Activated effector memory CD4-positive, alpha-beta T cell treated with anti-CD3 and anti-CD28 coated beads, Interleukin-2, amount 50 U/mL, for 16 hours (primary cell): ENCODE results near the gene STYXL2.

Experiments
- DNase-seq: peaks from one replicate; pipeline ENCODE4 v3.0.0-alpha.2; 2020

Gene STYXL2

DNA sequence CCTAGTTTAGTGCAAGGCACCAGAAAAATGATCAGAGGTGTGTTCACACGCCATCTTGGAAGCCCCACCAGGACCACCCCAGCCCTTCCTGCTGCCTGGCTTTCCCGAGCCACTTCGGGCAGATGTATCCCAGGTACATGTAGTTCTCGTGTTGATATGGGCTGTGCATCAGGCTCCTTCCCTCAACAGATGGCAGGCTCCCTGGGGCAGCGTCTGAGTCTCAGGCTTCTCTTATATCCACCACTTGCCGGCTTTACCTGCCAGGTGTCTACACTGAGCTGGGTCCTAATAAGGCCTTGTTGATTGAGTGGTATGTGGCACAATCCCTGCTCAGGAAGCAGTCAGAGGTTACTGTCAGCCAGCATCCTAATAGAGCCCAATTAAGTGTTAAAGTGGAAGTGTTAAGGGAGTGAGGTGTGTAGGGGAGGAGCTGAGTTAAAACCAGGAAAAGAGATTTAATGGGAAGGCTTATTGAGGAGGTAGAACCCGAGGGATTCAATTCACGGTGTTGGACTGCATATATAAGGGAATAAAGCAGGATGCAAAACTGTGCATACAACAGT is 12.2 kb upstream of the STYXL2 start:
- DNase-seq: no peak

DNA sequence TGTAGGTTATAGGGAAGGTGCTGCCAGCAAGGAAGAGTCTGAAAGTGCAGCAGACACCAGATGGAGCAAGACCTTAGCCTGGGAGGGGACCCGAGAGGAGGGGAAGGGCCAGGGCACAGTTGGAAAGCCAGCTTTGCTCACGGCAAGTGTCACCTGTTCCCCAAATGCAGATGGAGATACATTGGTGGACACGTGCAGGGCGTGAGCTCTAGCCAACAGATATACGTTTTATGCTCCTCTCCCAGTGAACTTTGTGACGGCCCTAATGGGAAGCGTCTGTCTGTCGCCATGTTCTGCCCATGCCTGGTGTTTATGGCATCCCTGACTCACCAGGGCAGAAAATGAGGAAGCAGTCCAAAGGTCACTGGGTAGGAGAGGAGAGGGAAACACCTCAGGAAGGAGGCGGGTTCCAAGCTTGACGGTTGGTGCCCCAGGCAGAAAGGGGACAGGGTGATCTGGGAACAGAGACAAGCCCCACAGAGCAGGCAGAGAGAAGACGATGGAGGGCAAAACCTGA is 11.3 kb upstream of the STYXL2 start:
- no peak for DNase-seq

DNA sequence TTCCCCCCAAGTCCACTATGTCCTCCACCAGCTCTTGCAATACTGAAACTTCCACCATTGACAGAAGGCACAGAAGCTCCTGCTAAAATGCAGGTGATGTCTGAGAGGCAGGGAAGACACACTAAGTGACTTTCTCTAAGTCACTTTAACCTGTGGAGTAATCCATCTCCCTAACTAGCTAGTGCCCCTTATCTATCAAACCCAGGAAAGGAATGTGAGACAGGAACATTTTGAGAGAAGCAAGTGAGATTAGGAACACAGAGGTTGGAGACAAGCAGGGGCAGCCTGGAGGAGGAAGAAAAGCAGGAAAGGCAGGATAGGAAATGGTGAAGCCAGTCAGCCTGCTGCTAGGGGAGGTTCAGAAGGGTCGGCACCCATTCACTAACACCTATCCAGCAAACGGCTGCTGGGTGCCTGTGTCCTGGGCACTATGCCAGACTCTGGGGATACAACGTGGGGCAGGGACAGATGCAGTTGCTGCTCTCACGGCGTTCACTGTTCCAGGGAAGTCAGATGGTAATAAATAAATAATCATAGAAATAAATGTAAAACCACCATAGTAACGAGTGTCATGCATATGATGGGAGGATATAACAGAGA is 10.7 kb upstream of the STYXL2 start:
- no peak for DNase-seq

DNA sequence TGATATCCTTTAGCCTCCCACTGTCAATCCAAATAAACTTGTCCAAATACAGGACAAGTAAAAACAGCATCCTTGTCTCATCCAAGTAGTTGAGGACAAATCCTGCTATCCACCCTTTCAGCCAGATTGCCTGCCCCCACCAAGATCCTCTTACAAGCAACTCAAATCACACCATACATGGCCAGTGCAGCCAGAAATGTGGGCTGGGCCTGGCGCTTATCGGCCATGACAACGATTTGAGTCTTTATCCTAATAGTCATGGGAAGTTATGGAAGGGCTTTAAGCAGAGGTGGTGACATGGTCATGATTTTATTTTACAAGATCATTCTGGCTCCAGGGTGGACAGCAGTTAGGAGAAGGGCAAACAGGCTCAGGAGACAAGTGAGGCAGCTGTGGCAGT is 10.0 kb upstream of the STYXL2 start:
- no peak for DNase-seq

DNA sequence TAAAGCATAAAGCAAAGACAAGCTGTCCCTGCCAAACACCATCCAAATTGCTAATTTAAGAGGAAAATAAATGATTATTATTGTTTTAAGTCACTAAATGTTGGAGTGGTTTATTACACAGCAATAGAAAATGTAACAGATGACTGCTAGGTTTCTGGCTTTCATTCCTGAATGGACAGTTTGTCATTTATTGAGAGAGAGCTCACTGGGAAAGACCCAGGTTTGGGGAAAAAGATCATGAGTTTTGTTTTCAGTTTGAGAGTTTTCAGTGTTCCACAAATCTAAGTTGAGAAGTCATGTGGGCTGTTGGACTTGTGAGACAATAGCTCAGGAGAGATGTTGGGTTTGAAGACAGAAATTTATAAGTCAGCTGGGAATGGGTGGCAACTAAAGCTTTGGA is 9.1 kb upstream of the STYXL2 start:
- no peak for DNase-seq

DNA sequence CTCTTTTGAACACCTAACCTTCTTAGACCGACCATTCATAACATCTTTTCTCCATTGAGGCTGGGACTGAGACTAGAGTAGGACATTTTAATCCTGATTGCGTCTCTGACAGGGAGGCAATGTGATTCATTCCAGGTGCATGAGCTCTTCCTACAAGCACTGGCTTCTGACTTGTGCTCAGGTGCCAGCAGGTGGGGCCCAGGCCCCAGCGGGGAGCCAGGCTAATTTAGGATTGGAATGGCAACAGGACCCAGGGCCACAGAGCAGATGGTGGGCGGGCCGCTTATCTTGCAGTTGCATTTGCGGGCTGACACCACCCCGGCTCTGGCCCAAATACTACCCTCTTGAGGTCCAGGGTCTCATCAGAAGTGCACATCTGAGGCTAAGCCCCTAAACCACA is 7.8 kb upstream of the STYXL2 start:
- no peak for DNase-seq

DNA sequence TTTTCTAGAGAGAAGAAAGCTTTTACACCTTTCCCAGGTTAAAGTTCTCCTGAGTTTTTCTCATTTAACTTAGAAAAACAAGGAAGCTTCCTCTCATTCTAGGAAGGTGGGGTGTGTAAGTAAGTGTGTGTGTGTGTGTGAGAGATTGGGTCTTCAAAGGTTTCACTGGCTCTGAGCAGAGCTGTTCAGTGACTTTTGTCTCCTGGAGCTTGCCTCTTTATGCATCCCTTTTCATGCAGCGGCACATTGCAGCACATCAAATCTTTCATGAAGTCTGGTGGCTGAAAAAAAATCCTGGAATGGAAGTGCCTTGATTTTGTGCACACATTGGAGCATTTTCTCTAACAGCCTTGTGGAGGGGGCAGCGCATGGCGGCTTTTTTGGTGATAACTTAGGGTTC is 7.1 kb upstream of the STYXL2 start:
- DNase-seq: no peak

DNA sequence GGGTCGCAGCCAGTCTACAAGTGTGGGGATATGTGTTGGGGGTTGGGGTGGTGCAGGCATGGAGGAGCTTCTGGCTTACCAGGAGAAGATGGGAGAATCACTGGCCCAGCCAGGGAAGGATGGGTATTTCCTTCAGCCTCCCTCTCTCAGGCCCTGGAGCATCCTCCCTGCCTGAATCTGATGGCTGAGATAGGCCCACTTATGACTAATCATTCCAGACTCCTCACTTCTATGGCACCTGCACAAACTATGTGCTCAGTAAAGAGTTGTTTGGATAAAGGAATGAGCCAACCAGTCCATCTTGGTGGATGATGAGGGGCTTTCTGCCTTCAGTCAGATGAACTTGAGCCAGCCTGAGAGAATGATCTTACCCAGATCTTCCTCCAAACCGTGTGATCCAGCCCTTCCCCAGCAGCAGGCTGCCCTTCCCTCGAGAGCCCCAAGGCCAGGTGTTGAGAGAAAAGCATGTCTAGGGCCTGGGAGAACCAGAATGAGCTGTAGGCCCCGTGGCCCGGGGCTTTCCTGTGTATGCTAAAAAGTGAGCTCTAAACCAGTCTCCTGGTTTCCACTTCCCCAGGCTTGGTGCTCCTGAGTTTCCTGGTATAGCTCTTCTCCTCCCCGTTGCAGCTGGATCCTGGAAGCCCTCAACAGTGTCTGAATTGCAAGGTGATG is 5.0 kb upstream of the STYXL2 start:
- DNase-seq: no peak

DNA sequence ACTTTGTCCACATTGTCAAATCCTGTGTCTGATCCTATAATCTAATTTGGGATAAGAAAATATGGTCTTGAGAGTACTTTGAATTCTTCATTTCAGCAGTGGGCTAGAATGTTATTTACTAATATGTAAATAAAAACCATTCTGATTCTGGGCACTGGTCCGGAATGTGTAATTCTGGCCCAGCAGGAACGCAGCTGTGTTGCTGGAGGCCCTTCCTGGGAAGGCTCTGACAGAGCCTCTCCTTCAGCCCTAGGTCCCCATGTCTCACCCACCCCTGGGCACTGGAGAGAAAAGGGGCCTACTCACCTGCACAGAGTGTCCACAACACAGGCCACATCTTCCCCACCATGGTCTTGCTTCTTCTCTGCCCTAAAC is 3.9 kb upstream of the STYXL2 start:
- DNase-seq: no peak

DNA sequence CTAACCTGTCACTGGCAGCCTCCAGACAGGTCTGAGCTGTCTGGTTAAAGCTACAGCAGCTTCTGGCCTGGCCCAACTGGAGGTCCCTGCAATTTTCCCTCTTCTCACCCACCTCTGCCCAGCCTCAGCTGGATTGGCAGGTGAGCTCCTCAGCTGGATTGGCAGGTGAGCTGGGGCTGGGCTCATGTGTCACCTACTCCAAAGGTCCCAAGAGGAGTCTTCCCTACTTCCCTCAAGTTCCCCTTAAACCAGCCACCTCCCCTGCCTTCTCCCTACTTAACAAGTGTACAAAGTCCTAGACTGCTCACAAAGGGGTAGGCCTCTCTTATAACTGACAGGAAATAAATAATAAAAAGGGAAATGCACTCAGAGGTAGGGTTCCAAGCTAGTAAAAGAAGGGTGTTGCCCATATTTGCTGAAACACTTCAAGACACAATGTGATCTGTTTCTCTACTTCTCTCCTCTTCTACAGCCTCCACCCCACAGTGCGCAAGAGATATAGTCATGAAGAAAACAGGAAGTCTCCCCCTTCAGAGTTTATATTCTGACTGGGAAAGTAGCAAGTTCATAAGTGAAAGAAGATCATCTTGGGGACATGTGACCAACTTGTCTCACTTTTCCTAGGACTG is 3.4 kb upstream of the STYXL2 start, which contains the start of gene GPA33:
TSS of gene GPA33 (minus strand) at position 64 of the 629 bp plus-strand sequence. CDS start 90 bp downstream, outside the sequence.
- DNase-seq: no peak

DNA sequence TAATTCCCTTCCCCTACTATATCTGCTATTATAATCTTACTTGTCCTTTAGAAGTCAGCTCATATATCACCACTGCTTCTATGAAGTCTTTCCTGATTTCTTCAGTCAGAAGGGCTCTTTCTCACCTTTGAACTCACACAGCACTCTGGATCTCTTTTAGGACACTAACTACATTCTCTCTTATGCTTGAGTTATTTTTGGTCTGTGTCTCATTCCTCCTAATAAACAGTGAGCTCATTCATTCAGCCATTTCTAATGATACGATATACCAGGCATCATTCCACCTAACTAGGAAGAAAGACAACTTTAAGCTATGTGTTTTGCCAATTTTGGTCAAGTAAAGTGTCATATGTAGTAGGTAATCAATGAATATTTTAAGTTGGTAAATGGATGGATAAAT is 1.2 kb upstream of the STYXL2 start:
- no peak for DNase-seq

DNA sequence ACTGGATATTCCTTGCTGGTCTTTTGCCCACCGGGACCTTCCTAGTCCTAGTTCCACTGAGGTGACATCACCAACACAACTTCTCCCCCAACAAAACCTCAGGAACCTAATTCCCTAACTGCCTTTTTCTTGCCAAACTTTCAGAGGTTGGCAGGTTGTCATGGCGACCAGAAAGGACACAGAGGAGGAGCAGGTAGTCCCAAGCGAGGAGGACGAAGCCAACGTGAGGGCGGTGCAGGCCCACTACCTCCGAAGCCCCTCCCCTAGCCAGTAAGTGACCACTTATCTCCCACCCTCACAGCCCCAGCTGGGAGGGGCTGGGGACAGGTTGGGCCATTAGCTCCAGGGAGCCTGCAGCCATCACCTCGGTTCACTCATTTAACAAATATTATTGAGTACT is 815 bp downstream of the STYXL2 start:
- DNase-seq: no peak

DNA sequence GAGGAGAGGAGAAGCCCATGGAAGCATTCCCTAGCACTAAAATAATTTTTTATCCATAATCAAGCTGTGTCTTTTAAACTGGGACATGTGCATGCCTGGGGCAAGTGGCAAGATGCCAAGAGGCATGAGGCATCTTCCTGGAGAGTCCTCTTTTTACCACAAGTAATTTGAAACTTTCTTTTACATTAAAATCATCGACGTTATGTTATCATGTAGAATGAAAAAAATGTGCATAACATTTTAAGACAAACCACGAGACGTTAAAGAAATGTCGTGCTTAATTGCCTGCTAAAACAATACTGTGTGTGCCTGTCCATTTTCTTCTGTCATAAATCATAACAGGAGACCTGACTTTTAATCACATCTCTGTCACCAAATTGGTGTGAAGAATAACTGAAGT is 1.5 kb downstream of the STYXL2 start:
- no peak for DNase-seq

DNA sequence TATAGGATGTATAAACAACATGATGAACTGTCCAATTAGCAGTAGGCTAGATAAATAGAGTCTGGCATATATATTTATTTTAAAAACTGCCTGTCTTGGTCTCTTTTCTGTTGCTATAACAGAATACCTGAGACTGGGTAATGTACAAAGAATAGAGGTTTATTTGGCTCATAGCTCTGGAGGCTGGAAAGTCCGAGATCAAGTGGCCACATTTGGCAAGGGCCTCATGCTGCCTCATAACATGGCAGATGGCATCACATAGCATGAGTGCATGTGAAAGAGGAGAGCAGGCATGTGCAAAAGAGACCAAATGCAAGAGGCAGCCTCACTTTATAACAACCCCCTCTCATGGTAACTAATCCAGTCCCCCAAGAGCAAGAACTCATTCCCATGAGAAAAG is 6.0 kb downstream of the STYXL2 start:
- no peak for DNase-seq

DNA sequence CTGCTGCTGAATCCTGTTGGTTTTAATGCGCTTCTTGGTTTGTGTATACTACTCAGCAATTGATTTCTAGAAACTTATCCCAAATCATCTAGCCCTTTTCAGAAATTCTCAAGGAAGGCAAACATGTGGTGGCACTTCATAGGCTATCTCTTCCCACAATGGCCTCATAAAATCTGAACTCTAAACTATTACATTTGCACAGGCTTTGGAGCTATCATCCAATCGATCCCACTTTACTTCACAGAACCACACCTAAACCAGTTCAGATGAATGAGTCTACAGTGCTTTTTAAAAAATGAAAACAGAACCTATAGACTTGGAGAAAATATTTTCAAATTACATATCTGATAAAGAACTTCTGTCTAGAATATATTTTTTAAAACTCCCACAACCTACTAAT is 6.9 kb downstream of the STYXL2 start:
- DNase-seq: no peak

DNA sequence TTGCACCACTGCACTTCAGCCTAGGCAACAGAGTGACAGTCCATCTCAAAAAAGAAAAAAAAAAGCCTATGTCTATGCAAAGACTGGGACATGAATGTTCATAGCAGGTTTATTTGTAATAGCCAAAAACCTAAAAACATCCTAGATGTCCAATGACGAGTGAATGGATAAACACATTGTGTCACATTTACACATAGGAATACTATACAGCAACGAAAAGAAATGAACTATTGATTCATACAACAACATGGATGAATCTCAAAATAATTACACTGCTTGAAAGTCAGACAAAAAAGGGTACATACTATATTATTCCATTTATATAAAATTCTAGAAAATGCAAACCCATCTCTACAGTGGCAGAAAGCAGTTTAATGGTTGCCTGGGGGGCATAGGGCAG is 7.9 kb downstream of the STYXL2 start:
- no peak for DNase-seq

DNA sequence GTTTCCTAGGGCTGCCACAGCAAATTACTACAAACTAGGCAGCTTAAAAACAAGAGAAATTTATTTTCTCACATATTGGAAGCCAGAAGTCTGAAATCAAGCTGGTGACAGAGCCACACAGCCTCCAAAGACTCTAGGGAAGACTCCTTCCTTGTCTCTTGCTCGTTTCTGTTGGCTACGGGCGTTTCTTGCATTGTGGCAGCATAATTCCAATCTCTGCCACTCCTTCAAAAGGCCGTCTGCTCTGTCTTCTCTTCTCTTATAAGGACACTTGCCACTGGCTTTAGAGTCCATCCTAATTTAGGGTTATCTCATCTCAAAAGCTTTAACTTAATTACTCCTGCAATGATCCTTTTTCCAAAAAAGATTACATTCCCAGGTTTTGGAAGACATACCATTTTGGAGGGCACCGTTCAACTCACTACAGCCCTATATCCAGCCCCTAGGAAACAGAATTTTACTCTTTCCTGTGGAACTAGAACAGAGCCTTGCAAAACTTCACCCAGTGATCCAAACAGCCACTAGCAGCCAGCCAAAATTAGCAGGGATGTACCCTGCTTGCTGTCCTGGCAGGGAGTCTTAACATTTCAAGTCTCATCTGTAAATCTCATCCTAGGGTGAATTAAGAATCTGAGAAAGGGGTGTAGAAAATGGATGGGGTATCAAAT is 9.2 kb downstream of the STYXL2 start:
- no peak for DNase-seq

DNA sequence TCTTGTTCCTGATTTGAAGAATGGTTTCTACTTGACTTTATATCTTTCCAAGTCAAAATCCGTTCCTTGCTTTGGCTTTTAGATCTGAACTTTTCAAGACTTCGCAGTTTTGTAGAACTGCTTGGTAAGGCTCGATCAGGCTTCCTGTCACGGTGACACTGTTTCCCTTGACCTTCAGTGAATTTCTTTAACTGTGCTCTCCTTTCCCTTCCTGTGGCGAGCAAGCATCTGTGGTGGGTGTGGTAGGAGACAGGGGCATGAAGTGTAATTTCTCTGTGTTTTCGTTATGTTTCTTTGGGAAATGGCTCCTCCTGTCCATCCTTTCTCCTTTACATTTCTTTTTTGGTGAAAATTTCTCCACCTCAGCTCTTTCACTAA is 10.4 kb downstream of the STYXL2 start:
- no peak for DNase-seq

DNA sequence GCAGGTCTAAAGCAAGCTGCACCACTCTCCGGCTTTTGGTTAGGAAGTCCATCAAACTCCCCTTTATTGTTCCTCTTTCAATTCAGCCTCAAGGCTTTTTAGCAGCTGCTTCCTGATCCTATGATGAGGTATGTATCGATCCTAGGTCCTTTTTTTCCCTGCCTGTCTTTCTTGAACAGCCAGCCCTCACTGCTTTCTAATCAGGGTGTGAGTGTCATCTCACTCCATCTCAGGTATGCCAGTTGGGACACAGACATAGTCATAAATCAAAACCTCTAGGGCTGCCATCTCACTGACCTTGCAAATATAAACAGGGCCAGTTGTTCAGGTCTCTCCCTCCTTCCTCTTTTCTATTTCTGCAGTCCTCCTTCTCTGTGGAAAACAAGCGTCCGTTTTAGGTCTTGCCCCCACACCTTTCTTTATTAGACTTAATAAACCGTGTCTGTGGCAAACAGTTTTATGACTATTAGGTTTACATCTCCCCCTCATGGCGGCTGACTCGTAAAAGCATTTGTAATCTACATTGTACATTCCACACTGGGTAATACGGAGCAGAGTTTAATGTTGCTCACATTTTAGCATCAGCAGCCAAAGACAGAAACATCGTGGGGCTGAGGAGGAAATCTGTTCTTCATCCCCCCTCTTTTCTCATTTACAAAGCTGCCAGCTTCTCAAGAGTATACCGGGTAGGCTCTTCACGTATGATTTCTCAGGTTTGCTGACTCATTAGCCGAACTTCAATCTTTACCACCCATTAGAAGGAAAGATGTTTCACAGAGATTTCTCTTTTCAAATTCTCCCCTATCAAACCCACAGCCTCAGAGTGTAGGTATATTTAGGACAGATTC is 11.6 kb downstream of the STYXL2 start:
- DNase-seq: no peak

DNA sequence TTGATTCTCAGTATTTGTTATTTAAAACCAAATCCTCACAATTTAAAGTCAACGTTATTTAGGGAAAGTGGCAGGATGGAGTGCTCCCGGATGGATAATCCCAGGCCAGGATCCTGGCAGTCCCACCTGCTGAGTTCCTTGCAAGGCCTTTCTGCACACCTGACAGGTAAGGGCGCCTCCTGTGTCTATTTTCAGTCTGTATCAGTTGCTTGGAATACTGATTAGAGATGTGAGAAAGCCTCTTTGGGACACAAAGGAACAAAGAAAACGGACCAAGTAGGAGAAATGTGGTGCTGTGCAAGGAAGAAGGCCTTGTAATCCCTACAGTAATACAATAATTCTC is 12.2 kb downstream of the STYXL2 start:
- no peak for DNase-seq

DNA sequence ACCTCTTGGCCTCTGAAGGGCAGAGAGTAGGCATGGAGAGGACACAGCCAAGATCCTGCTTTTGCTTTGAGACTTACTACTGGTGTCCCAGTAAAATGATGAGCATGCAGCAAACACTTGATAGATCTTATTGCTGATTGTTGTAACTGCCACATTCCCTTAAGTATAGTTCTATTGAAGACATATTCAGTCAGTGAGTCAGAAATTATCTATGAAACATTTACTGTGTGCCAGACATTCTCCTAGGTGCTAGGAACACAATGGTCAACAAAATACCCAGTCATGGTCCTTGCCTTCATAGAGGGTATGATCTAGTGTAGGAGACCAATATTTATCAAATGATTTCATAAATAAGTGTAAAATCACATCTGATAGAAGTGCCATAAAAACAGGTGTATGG is 13.6 kb downstream of the STYXL2 start:
- no peak for DNase-seq

DNA sequence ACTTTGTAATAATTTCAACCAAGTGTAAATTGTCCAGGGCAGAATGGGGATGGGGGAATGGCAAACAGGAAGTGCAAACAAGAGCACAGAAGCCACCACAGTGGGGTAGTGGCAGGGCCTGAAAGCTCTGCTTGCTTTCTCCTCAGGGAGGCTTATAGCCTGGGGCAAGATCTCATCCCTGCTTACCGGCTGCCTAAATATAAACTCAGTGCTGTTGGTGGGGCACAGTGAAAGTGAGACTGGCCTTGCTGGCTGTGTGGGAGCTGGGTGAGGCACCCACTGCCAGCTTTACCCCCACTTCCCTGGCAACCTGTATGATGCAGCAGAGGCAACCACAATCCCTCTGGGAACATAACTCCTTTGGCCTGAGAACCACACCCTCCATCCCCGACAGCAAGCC is 15.2 kb downstream of the STYXL2 start:
- no peak for DNase-seq

DNA sequence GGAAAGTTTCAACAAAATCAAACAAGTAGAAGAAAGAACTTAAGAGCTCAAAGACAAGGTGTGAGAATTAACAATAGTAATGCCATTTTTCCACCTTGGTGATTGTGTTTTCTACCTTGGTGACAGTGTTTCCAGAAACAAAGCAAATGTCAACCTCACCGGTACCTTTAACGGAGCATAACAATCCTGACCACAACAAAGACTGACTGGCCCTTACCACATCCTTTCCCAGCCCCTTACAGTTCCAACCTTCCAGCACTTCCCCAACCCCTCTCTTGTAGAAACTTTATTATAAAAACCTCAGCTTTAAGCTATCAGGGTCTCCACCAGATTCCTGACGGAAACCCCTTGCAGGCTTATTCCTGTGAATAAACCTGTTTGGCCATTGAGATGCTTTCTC is 16.7 kb downstream of the STYXL2 start:
- no peak for DNase-seq
